AG04450 (cell line): ENCODE results near the gene JMJD4. TPM values are rescaled to one million over a fixed set of nuclear protein-coding genes. Genes with fewer than 3 reads are reported as not detected.
"Not testable (repeated sequence)": the region's sequence is repeated elsewhere in the genome, so short reads cannot be mapped to it uniquely, and the experiment has no call there.

Experiments
- CTCF ChIA-PET: fragments of 300-600, 350-600 bp; formaldehyde crosslinking; extraction: SDS; loops from one replicate; lab custom pipeline; 2022; ENCODE audit warnings: antibody characterized with exemption, inconsistent platforms; lab: Charles Lee
- POLR2A ChIA-PET: fragments of 350-600 bp; formaldehyde crosslinking; extraction: SDS; loops from one replicate; lab custom pipeline; 2021; ENCODE audit warnings: antibody characterized with exemption, inconsistent platforms; lab: Yijun Ruan, JAX
- DNase-seq: peaks from one replicate; pipeline ENCODE4 v3.0.0-alpha.2; 2011; ENCODE audit warnings: low read depth, low spot score
- H3K27ac ChIP-seq: one replicate; pipeline ENCODE4 v1.5.1; 2012; ENCODE audit warnings: low read depth, low read length, control low read depth
- H3K27me3 ChIP-seq: one replicate; pipeline ENCODE4 v1.6.0; 2012; ENCODE audit warnings: low read length; ENCODE audit not compliant: control insufficient read depth, insufficient read depth
- H3K4me3 ChIP-seq: 2 replicates; pipeline ENCODE4 v1.5.1; 2011; ENCODE audit warnings: mild to moderate bottlenecking, low read depth, low read length, control low read depth
- H3K9me3 ChIP-seq: 2 replicates; pipeline ENCODE4 v1.5.1; 2012; ENCODE audit warnings: low read length; ENCODE audit not compliant: control insufficient read depth, insufficient read depth
- polyA plus RNA-seq: library from polyadenylated mRNA; depleted of rRNA; stranded (reverse); fragments of >200 nt; gene quantifications from 2 replicates; pipeline ENCODE4 v1.2.3, GENCODE V29; 2011
- TF ChIP-seq, protein P1 (sequence below): IDR thresholded peaks from 2 replicates; pipeline ENCODE4 v1.5.1; 2011; ENCODE audit warnings: low read depth, low read length, control low read depth, inconsistent platforms

The JMJD4 gene
- polyA plus RNA-seq, 1 experiment = 13.4 TPM

DNA sequence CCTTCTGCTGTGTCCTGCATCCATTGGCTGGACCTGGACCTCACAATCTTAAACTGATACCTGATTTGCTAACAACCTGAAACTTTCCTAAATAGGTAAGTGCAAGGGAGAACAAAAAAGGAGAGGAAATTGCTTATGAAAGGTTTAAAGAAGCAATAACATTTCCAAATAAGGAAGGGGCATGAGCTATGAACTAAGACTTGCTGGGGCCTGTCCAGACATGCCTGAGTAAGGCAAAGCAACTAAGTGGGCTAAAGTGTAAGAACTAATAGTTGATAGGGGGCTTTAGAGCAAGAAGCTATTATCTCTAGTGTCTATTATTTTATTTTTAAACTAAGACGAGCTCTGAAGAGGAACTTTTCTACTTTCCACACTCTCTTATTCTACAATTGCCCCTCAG lies 11.6 kb downstream of the JMJD4 start:
- Histone ChIP-seq H3K27me3 (no peaks in the 10 kb centered on the region), H3K27ac (no peak overlapping the region), H3K4me3 (no peak overlapping the region), H3K9me3 (peaks cover 24% of the 10 kb centered on the region)
- TF ChIP-seq, protein P1, sequence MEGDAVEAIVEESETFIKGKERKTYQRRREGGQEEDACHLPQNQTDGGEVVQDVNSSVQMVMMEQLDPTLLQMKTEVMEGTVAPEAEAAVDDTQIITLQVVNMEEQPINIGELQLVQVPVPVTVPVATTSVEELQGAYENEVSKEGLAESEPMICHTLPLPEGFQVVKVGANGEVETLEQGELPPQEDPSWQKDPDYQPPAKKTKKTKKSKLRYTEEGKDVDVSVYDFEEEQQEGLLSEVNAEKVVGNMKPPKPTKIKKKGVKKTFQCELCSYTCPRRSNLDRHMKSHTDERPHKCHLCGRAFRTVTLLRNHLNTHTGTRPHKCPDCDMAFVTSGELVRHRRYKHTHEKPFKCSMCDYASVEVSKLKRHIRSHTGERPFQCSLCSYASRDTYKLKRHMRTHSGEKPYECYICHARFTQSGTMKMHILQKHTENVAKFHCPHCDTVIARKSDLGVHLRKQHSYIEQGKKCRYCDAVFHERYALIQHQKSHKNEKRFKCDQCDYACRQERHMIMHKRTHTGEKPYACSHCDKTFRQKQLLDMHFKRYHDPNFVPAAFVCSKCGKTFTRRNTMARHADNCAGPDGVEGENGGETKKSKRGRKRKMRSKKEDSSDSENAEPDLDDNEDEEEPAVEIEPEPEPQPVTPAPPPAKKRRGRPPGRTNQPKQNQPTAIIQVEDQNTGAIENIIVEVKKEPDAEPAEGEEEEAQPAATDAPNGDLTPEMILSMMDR = no peak
- CTCF ChIA-PET = interaction anchor here (0.5 kb wide), 1 partner anchor 25 kb away, joined by 4 read pairs; no protein-coding TSS in a partner anchor
- no peak for DNase-seq
- POLR2A ChIA-PET = no interaction called here

DNA sequence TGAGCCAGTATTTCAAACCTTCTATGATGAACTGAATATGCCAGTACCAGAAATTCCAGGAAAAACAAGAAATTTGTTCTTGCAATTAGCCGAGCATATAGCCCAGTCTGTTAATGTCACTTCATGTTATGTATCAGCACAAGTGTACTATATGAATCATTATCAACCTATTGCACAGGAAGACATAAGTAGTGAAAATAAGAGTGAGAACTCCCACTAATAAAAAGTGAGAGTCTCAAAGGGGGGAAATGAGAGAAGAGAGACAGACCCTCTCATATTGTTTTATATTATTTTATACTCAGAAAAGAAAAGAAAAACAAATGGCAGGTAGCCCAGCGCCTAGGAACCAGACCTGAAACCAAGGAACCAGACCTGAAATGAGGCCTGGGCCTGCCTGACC lies 16.2 kb downstream of the JMJD4 start:
- ChIA-PET CTCF (no interaction called here), POLR2A (no interaction called here)
- TF ChIP-seq, protein P1 = no peak
- Histone ChIP-seq H3K4me3 (no peak overlapping the region), H3K27me3 (no peaks in the 10 kb centered on the region), H3K27ac (no peak overlapping the region), H3K9me3 (peaks cover 25% of the 10 kb centered on the region; the same call in 1 of the 2 replicates)
- DNase-seq = no peak

DNA sequence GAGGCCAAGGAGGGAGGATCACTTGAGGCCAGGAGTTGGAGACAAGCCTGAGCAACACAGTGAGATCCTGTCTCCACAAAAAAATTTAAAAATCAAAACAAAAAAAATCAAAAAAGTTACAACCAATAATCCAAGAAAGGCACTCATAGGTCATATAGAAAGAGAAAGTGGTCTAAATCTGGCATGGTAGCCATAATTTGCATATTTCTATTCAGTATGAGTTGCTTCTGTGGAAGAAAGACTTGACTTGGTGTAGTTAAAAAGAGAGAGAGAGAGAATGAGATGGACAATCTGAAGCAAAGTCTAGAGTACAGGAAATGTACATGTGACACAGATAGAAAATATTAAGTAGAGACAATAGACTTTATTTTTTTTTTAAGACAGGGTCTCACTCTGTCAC lies 22.5 kb downstream of the JMJD4 start:
- H3K27ac ChIP-seq = no peak overlapping the region
- POLR2A ChIA-PET = no interaction called here
- no peak for DNase-seq
- no peak overlapping the region for H3K4me3 ChIP-seq
- H3K9me3 ChIP-seq = peaks cover 8% of the 10 kb centered on the region
- TF ChIP-seq, protein P1 = no peak
- CTCF ChIA-PET = no interaction called here
- H3K27me3 ChIP-seq = no peaks in the 10 kb centered on the region

DNA sequence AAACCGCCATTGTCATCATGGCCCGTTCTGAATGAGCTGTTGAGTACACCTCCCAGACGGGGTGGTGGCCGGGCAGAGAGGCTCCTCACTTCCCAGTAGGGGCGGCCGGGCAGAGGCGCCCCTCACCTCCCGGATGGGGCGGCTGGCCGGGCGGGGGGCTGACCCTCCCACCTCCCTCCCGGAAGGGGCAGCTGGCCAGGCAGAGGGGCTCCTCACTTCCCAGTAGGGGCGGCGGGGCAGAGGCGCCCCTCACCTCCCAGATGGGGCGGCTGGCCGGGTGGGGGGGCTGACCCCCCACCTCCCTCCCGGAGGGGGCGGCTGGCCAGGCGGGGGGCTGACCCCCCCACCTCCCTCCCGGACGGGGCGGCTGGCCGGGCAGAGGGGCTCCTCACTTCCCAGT lies 24.6 kb downstream of the JMJD4 start:
- H3K27ac ChIP-seq, H3K4me3 ChIP-seq, CTCF ChIA-PET, H3K9me3 ChIP-seq, H3K27me3 ChIP-seq, DNase-seq, POLR2A ChIA-PET: not testable (repeated sequence)

DNA sequence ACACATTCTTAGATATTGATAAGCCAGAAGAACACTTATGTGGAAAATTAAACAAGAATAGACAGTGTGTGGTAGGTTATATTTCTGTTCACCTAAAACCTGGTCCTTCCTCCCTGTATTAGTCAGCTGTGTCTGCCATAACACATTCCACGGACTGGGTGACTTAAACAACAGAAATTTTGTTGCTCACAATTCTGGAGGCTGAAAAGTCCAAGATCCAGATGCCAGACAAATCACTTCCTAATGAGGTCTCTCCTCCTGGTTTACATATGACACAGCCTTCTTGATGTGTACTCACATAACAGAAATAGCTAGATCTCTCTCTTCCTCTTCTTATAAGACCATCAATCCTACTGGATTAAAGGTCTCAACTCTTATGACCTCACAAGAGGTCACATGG lies 25.7 kb downstream of the JMJD4 start:
- Histone ChIP-seq H3K27me3 (no peaks in the 10 kb centered on the region), H3K4me3 (no peak overlapping the region), H3K27ac (no peak overlapping the region), H3K9me3 (peaks cover 8% of the 10 kb centered on the region)
- DNase-seq = no peak
- POLR2A ChIA-PET = no interaction called here
- TF ChIP-seq, protein P1 = no peak
- CTCF ChIA-PET = no interaction called here

DNA sequence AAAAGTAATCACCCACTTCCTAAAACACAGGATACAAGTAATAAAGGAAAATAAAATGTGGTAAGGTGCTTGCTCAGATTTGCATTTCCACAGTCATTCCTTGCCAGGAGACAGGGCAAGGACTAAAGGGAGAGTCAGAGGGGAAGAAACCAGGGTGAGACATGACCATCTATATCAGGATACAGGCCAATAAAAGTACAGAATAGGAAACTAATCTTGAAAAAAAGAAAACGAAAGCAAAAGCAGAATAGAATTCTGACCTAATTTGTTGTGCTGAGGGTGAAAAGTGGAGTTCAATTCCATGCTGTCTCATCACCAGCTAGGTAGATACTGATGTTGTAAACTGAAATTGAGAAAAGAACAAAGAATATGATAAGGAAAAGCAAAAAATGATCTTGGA lies 27.3 kb downstream of the JMJD4 start:
- Histone ChIP-seq H3K27ac (no peak overlapping the region), H3K27me3 (no peaks in the 10 kb centered on the region), H3K9me3 (no peaks in the 10 kb centered on the region), H3K4me3 (no peak overlapping the region)
- DNase-seq = no peak
- ChIA-PET CTCF (no interaction called here), POLR2A (no interaction called here)
- TF ChIP-seq, protein P1 = no peak

DNA sequence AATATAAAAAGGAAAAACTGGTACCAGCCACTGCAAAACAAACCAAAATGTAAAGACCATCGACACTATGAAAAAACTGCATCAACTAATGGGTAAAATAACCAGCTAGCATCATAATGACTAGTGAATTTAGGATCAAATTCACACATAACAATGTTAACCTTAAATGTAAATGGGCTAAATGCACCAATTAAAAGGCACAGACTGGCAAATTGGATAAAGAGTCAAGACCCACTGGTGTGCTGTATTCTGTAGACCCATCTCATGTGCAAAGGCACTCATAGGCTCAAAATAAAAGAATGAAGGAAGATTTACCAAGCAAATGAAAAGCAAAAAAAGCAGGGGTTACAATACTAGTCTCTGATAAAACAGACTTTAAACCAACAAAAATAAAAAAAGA lies 33.5 kb downstream of the JMJD4 start:
- H3K4me3 ChIP-seq, CTCF ChIA-PET, DNase-seq, POLR2A ChIA-PET, H3K9me3 ChIP-seq, H3K27me3 ChIP-seq, H3K27ac ChIP-seq: not testable (repeated sequence)
